Astrocyte of the hippocampus (primary cell): ENCODE measurements around the gene POLR3A.
"Not testable (repeated sequence)": the region's sequence is repeated elsewhere in the genome, so short reads cannot be mapped to it uniquely, and the experiment has no call there.

Experiments used
- DNase-seq: peaks from one replicate; pipeline ENCODE4 v3.0.0; 2011; ENCODE audit warnings: low read depth, low spot score

POLR3A gene

DNA sequence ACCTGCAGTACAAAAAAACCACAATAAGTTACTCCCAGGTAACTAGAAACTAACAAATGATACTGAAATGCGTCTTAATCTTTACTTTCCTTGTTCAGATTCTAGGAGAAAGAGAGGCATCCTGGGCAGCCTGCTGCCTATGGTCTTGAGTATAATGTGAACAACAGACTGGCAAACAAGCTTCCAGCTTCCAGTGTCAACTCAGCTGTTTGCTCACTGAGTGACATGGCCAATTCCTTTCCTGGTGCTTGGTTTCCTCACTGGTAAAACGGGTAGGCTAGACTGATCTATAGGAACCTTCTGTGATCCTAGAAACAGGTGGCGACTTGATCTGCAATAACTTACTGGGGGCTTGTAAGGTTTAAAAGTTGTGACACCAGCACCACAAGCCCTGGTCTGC lies 10.1 kb downstream of the POLR3A start:
- no peak for DNase-seq

DNA sequence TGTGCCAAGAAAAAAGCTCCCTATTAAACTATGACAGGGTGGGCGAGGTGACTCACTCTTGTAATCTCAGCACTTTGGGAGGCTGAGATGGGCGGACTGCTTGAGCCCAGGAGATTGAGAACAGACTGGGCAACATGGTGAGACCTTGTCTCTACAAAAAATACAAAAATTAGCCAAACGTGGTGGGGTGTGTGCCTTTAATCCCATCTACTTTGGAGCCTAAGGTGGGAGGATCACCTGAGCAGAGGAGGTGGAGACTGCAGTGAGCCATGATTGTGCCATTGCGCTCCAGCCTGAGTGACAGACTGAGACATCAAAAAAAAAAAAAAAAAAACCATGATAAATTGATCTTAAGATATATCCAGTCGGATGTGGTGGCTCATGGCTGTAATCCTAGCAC lies 11.5 kb downstream of the POLR3A start:
- no peak for DNase-seq

DNA sequence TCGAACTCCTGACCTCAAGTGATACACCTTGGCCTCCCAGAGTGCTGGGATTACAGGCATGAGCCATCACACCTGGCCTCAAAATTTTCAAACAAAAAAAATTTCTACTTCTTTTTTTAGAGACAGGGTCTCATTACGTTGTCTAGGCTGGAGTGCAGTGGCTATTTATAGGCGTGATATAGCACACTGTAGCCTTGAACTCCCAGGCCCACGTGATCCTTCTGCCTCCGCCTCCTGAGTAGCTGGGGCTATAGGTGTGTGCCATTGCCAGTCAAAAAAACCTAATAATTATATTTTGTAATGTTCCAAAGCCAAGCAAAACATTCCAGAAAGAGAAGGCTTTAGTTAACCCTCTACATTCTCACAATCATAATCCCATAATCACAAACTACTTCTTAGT lies 13.8 kb downstream of the POLR3A start:
- no peak for DNase-seq

DNA sequence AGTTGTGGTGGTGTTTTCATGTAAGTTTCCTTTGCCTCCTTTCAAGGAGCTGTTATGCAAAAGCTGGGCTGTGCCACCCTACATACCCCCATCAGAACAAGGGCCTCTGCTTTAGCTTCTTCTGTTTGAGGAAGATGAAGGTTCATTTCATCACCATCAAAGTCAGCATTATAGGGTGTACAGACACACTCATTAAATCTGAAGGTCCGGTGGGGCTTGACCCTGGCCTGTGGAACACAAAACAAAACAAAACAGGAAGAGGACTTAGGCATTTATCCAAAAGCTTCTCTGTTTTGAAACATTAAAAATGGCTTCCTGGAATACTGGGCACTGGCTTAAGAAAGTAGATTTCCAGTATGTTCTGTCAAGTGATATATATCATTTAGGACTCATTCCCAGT lies 15.8 kb downstream of the POLR3A start:
- no peak for DNase-seq

DNA sequence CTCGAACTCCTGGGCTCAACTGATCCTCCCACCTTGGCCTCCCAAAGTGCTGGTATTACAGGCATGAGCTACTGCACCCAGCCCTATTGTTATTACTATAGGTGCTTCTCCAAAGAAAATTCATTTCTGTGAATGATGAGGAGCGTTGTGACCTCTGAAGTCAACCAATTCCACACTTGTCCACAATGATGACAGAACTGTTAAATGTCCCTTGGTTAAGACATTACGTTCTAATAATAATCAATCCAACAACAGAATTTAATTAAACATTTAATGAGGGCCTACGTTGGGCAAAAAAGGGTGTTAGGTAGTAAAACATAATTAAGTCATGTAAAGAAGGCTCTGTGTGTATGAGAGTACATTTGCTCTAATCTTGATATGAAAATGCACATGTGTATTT lies 18.2 kb downstream of the POLR3A start:
- no peak for DNase-seq

DNA sequence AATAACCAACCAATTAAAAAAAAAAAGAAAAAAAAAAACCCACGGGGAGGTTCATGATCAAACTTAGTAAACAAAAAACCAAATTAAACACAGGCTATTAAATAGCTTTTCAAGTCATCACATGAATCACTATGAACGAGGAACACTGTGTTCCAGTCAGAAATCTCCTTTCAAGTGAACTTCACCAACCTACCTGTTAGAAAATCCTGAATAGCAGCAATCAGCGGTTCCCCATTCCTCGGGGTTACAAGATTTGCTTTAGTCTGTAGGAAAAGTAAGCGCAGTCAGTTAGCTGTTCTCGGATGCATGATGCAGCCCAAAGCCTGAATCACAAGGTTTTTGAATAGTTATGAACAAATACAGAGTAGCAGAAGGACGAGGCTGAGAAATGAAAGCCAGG lies 19.0 kb downstream of the POLR3A start:
- no peak for DNase-seq

DNA sequence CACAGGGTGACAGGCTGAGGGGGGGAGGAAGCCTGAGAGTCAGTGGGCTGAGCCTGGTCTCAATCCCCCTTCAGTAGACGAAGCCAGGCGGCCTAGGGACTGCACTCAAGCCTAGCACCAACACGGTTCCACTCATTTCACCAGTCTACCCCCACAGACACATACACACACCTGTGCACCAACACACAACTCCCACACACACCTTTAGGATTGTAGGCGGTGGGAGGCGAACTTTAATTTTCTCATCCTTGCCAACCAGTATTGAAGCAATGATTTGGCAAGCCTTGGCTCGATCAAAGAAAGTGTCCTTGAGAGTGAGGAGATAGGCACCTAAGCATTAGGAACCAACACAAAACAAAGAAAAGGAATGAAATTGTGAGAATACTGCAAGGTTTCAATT lies 19.7 kb downstream of the POLR3A start:
- no peak for DNase-seq

DNA sequence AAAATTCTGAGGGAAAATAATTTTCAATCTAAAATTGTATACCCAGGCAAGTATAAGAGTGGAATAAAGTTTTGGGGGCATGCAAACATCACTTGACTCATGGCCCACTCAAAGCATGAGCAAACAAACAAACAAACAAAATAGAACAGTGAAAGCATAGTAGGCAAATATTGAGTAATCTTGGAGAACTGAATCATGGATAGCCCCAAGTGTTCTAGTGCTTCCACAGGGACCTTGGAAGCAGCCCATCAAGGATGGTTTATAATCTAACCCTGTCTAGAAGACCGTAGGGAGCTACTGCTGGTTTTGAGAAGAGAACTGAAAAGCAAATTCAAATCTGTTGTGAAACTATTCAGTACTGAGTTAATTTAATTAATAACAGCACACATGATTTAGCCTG lies 22.1 kb downstream of the POLR3A start:
- DNase-seq, result no peak

DNA sequence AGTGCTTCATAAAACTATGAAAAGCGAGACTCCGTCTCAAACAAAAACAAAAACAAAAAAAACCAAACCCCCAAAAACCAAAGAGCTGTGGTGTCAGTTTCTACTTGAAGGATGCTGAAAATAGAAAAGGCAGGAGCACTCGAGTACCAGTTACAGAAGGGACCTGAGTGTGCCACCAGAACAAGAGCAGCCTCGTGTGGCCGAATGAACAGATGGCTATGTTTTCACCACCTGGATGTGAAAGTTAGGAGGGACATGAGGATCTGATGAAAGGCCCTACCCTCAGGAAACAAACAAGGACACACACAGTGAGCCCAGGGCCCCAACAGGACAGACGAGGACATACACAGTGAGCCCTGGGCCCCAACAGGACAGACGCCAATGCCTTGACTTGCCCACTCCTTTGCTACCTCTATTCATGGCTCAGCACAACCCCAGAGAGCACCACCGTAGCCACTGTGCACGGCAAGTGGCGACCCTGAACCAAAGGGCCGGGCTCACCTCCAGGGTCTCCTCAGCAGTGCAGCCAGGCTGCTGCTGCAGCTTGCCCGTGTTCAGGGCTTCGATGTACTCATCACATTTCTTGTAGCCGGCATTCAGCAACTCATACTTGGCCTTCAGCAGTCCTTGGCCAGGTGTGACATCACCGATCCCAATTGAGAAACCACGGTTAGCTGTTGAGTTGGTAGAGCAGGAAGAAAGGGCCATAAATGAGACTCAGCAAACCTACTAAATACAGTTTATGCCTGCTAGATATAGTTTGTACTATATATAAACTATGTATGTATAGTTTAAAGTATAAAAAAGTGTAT lies 24.9 kb downstream of the POLR3A start:
- no peak for DNase-seq

DNA sequence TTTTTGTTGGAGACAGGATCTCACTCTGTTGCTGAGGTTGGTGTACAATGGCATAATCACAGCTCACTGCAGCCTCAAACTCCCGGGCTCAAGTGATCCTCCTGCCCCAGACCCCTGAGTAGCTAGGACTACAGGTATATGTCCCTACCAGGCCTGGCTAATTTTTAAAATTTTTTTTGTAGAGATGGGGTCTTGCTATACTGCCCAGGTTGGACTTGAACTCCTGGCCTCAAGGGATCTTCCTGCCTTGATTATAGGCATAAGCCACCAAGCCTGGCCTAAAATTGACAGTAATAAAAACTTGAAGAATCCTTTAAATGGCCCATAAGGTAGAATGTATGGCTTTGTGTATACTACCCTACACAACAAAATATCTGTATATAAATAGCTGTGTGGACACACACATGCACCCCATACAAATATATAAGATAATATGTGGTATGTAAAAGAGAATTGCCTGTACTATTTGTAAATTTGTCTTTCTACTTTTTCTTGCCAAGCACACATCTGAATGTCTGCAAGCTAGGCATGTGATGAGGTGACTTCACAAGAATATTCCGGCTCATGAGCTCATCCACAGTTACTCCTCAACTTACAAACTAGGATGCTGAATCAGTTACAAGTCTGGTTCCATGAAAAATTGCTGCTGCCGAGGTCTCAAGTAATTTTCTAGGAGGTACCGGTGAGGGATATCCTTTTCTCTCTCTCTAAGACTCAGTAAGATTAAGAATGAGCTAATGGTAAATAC lies 26.6 kb downstream of the POLR3A start:
- no peak for DNase-seq

DNA sequence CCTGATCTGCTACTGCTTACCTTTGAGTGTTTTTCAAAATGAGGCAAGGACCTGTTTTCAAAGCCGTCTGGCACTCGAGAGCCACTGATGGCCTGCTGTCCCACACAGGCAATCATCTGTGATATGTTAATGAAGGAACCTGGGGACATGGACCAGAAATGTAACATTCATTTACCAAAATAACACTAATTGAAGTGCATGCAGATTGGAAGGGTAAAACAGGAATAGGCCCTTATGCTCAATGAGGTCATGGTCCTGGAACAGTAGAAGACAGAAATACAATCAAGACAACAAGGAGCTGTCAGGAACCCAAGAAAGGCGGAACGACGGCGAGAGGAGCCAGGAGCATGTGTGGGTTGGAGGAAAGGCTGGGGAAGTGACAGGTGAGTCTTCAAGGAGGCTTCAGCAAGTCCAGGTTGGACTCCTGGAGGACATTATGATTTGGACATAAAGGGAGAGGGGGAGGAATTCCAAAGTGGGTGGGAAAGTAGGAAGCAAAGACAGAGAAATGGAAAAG lies 28.3 kb downstream of the POLR3A start:
- no peak for DNase-seq

DNA sequence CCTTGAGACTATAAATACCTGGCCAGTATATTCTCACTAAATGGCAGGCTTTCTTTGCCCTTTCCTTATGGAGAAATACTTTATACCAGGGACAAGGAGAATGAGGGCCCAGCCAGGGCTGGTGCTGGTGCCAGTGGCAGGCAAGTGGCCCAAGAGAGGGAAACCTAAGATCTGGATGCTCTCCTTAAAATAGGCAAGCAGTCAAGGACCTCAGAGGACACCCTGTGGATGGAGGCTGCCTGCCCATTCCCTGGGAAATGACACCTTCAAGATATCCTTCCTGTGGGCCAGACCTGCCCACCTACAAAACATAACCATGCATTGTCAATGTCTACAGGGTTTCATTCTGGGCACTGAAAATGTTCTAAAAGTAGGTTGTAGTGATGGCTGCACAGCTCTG lies 29.1 kb downstream of the POLR3A start:
- no peak for DNase-seq

DNA sequence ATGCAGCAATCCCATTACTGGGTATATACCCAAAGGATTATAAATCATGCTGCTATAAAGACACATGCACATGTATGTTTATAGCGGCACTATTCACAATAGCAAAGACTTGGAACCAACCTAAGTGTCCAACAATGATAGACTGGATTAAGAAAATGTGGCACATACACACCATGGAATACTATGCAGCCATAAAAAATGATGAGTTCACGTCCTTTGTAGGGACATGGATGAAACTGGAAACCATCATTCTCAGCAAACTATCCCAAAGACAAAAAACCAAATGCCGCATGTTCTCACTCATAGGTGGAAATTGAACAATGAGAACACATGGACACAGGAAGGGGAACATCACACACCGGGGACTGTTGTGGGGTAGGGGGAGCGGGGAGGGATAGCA lies 30.5 kb downstream of the POLR3A start:
- not testable (repeated sequence) for DNase-seq

DNA sequence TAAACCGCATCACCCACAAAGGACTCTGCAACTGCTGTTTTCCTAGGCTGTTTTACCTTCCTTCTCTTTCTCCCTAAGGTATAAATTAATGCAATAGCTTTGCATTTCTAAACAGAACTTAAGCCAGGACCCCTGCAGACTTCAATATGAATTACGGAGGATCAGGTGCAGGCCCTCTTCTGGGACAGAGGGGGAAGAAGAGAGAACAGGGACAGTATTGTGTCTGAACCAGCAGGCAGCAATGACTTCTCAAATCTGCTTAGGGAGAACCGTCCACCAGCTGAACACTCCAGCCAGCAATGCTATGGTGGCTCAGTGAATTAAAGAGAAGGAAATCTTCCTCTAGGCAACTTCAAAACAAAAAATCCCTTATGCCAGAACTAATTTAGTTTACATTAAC lies 35.7 kb downstream of the POLR3A start:
- DNase-seq, result no peak

DNA sequence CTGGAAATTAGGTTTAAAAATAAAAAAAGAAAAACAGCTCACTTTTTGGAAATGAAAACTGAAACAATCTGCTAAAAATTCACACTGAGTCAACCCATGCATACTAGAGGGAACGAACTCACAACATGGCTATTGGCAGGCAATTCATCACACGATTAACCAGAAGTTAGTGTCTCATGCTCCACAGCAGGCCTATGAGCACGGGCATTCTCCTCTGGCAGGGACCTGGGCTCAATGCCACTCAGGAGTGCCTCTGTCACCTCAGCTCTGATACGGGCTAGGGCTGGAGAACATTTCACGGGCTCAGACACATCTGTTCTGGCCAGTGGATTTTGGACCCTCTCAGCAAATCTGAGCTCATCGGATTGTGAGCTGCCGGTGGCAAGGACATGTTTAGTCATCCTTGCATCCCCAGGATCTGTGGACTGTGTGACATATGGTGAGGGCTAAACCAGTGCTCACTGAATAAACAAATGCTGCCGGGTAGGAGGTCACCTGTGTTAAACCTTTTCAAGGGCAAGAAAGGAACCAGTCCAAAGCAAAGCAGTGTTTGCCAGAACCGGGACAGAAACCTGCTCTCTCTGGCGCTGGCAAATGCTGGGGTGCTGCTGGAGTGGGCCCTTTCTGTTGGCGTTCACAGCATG lies 40.1 kb downstream of the POLR3A start:
- DNase-seq, result peak; percentile 48

DNA sequence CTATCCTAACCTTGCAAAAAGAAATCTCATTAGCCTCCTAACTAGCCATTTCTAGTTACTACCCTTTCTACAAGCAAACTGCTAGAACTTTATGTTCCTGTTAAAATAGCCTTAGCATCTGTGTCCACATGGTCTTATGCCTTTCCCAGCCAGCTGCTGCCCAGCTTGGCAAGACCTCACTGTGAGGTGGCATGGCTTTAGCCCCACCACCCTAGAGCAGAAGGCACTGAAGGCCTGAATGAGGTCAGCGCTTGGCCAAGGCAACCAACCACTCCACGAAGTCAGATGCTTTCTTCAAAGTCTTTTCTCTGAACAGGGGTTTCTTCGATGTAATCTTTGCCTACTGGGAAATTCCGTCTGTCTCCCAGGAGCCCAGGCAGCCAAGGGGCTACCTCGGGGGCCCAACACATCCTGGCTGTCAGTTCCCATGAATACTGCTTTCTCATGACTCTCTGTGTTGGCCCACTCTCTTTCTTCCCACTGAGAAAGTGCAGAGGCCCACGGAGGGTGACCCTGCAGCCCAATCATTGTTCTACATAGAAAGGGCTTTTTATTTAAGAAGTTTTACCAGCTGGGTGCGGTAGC lies 41.6 kb downstream of the POLR3A start:
- no peak for DNase-seq

DNA sequence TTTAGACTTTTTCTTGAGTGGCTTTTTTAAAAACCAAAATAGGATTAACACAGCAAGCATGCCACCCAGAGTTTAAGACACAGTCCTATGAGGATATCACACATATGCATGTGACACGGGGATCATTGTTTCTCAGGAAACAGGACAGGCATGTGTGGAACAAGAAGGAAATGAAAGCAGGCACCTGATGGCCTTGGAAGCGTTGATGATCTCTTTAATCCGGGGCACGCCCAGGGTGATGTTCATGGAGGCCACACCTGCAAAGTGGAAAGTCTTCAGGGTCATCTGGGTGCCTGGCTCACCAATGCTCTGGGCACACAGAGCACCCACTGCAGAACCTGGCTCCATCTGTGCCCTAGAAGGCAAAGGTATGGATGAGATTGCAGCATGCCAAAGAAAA lies 44.3 kb downstream of the POLR3A start:
- DNase-seq, result no peak

DNA sequence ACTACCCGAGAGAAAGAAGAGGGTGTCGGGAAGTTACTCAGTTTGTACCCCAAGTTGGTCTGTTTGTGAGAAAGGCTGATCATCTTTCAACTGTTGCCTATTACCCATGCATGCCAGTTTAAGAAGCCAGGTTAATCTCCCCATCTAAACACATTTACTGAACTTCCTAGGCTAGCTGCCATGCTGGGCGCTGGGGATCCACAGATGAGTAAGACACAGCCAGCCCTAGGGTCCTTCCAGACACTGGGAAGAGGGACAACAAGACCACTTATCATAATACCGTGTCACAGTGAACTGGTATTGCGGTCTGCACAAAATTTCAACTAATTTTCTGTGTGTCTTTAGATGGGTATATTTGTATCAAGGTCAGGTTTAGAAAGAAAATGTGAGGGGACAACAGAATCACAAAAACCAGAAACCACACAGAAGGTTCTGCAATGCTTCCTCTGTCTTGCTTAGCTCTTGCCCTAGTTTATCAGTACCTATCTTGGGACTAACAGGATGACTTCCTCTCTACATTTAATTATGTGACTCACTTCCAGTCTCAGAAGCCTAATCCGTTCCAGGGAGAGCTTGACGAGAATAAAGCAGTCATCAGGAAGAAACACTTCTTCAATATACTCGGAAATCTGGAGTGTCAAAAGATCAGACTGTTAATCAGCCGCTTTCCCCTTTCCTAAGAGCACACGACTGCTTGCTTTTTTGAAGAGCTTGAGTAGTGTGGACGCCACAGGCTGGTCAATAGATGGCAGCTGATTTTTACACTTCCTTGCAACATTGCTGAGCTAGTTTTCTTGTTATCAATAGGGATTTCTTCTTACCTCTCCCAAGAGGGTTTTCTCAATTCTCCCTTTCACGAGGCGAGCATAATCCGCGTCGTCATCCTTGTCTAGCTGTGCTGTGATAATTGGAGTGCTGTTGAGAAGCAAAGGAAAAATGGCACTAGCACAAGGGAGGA lies 45.7 kb downstream of the POLR3A start:
- DNase-seq, result peak; percentile 49

DNA sequence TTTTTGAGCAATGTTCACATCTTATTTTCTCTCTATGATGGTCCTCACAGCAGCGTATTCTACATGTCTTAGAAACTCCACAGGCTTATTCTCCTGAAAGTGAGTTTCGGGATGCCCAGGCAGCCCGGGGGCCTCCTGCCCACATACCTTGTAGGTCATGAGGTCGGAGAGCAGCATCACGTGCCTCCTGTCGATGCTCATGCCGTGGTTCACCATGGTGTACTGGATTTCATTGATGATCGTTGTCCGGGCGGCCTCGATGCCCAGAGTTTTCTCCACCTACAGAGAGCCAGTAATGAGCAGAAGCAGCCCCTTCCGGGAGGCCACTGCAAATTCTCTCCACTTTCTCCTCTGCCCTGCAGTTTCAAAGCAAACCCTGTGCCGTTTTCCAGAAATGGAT lies 48.0 kb downstream of the POLR3A start:
- DNase-seq, result no peak

DNA sequence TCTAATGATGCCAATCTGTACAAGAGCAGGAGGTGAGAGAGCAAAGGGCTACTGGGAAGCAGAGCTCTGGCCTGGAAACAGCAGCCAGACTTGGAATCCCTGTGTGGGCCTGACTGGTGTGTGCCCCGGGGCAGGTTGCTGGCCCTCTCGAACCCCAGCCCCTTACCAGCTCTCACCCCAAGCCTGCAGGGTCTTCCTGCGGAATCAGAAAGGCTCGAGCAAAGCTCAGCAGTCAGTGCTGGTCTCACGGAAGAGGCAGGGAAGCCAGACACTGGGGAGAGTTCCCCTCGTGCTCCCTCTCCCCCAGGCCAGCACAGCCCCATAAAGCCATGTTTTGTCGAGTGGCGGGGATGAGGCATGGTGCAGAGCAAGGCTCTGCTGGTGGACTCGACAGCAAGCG lies 50.1 kb downstream of the POLR3A start:
- DNase-seq, result no peak

DNA sequence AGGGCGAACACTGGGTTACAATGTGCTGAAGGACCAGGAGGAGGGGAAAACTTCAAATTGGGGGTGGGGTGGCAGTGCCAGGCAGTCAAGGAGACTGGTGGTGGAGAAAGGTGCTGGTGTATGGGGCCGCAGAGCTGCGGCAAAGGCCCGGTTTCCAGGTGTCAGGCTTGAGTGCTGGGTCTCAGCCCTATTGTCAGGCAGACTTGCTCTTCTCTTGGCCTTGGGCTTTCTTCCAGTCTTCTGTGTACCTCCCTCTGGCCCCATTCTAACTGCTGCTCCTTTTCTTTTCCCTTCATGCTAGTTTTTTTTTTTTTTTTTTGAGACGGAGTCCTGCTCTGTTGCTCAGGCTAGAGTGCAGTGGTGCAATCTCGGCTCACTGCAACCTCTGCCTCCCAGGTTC lies 51.0 kb downstream of the POLR3A start:
- DNase-seq, result no peak
